Gastroesophageal sphincter (tissue), 4 donors: ENCODE measurements around the gene NAA10. TPM values are rescaled to one million over a fixed set of nuclear protein-coding genes. Genes with fewer than 3 reads are reported as not detected.
A peak's percentile ranks its signal among the peaks of the same experiment; 100 is the strongest.

Source experiments
- ATAC-seq: fragments of 150-250 bp; one replicate; pipeline ENCODE4 v1.9.1; 2016; ENCODE audit warnings: mild to moderate bottlenecking, moderate library complexity
- H3K27ac ChIP-seq, 4 donors: fragments of 200-600 bp; sonication (generic) in 3 of 4; 1 replicate in 3 of 4; 2 replicates in 1 of 4; pipeline ENCODE4 v1.5.1; 2016 to 2019
- H3K27me3 ChIP-seq: fragments of 200-600 bp; sonication (generic); one replicate; pipeline ENCODE4 v1.5.1; 2019
- H3K36me3 ChIP-seq, 2 donors: fragments of 200-600 bp; sonication (generic); one replicate each; pipeline ENCODE4 v1.5.1; 2019; ENCODE audit warnings: control low read depth in 1 of 2
- H3K4me1 ChIP-seq, 3 donors: fragments of 200-600 bp; sonication (generic); 1 replicate in 2 of 3; 2 replicates in 1 of 3; pipeline ENCODE4 v1.5.1; 2016 to 2019; ENCODE audit warnings: control low read depth in 2 of 3
- H3K4me3 ChIP-seq, 2 donors: fragments of 200-600 bp; sonication (generic); one replicate each; pipeline ENCODE4 v1.5.1; 2019; ENCODE audit warnings: mild to moderate bottlenecking in 1 of 2, moderate library complexity in 1 of 2
- H3K9me3 ChIP-seq, 3 donors: fragments of 200-600 bp; sonication (generic); one replicate each; pipeline ENCODE4 v1.5.1; 2017 to 2019; ENCODE audit warnings: control low read depth in 2 of 3
- CTCF ChIP-seq, 4 experiments: fragments of 200-600 bp in 2 of 4; fragments of 450-650 bp in 2 of 4; sonication (generic) in 1 of 4; IDR thresholded peaks; one replicate each; pipeline ENCODE4 v1.5.1; 2017 to 2019; ENCODE audit warnings: antibody characterized with exemption in 4 of 4, mild to moderate bottlenecking in 2 of 4, moderate library complexity in 2 of 4
- EP300 ChIP-seq: sonication (generic); formaldehyde crosslinking; IDR thresholded peaks from one replicate; pipeline ENCODE4 v1.6.1; 2017; ENCODE audit warnings: antibody characterized with exemption, mild to moderate bottlenecking
- POLR2A ChIP-seq, 2 donors: fragments of 450-650 bp; IDR thresholded peaks; one replicate each; pipeline ENCODE4 v1.6.1; 2017; ENCODE audit warnings: antibody characterized with exemption in 2 of 2, mild to moderate bottlenecking in 2 of 2, moderate library complexity in 1 of 2
- POLR2AphosphoS5 ChIP-seq: sonication (generic); formaldehyde crosslinking; IDR thresholded peaks from one replicate; pipeline ENCODE4 v1.6.1; 2017; ENCODE audit warnings: antibody characterized with exemption
- WGBS, 2 donors: methylation state at CpG; one replicate each; pipeline ENCODE4 v1.1.5; 2018; ENCODE audit warnings: low coverage in 1 of 2; 5-methylcytosine and 5-hydroxymethylcytosine counted together
- total RNA-seq, 4 donors: library from RNA; depleted of rRNA; stranded (reverse); fragments of >200 nt; gene quantifications; one replicate each; pipeline ENCODE4 v1.1.0, GENCODE V29; 2016

NAA10 gene
- total RNA-seq, 4 donors from 2014 or later = 68.3 to 103 (median 89.2) TPM

- H3K27ac ChIP-seq = no peak overlapping the region
These were observed 45.7 kb downstream of the NAA10 start for GRCh38 chrX:153889123-153889522.

GRCh38 chrX:153888344-153888743, 46.5 kb downstream of the NAA10 start:
- no peak for ATAC-seq
- H3K9me3 ChIP-seq = no peaks in the 10 kb centered on the region
- TF ChIP-seq EP300 (no peak), POLR2AphosphoS5 (no peak), POLR2A (IDR thresholded peaks at IDR 0.05) (no peak), CTCF (IDR thresholded peaks at IDR 0.05) (no peak)
- no peaks in the 10 kb centered on the region for H3K36me3 ChIP-seq
- peaks cover 0 to 16% (median 4%) of the 10 kb centered on the region in 3 donors for H3K4me1 ChIP-seq
- H3K27me3 ChIP-seq = peaks cover 38% of the 10 kb centered on the region
- 0 to 67% methylated on average over 1 to 5 of the region's 6 CpGs for WGBS, 2 donors
- no peak overlapping the region for H3K27ac ChIP-seq
- H3K4me3 ChIP-seq = no peak overlapping the region

More at GRCh38 chrX:153889123-153889522, 45.7 kb downstream of the NAA10 start:
- Histone ChIP-seq H3K36me3 (no peaks in the 10 kb centered on the region), H3K27me3 (peaks cover 30% of the 10 kb centered on the region), H3K4me1 (peaks cover 0 to 16% (median 4%) of the 10 kb centered on the region in 3 donors), H3K9me3 (no peaks in the 10 kb centered on the region), H3K4me3 (no peak overlapping the region)
- 82 to 86% methylated on average over 2 to 6 of the region's 6 CpGs for WGBS, 2 donors
- TF ChIP-seq CTCF (IDR thresholded peaks at IDR 0.05) (no peak), POLR2A (IDR thresholded peaks at IDR 0.05) (no peak), EP300 (no peak), POLR2AphosphoS5 (no peak)
- no peak for ATAC-seq

GRCh38 chrX:153887385-153887784, 47.5 kb downstream of the NAA10 start:
- TF ChIP-seq EP300 = no peak
- TF ChIP-seq CTCF (IDR thresholded peaks at IDR 0.05) = no peak
- TF ChIP-seq POLR2A (IDR thresholded peaks at IDR 0.05) = no peak
- TF ChIP-seq POLR2AphosphoS5 = no peak
- Histone ChIP-seq H3K36me3 (no peaks in the 10 kb centered on the region), H3K4me1 (peaks cover 0 to 16% (median 4%) of the 10 kb centered on the region in 3 donors), H3K9me3 (no peaks in the 10 kb centered on the region), H3K27ac (peak overlapping the region in 1 of 4 donors; percentile 73), H3K4me3 (no peak overlapping the region), H3K27me3 (peaks cover 47% of the 10 kb centered on the region)
- WGBS, 2 donors = 70 to 80% methylated on average over 1 to 2 of the region's 8 CpGs
- ATAC-seq = no peak

GRCh38 chrX:153886915-153887314, 47.9 kb downstream of the NAA10 start:
- WGBS, 2 donors = no CpG with 5 or more reads among the region's 13 CpGs
- H3K36me3 ChIP-seq = no peaks in the 10 kb centered on the region
- peaks cover 0 to 16% (median 4%) of the 10 kb centered on the region in 3 donors for H3K4me1 ChIP-seq
- H3K27me3 ChIP-seq = peaks cover 52% of the 10 kb centered on the region
- TF ChIP-seq CTCF (IDR thresholded peaks at IDR 0.05) = no peak
- no peak for TF ChIP-seq POLR2AphosphoS5
- TF ChIP-seq POLR2A (IDR thresholded peaks at IDR 0.05) = no peak
- TF ChIP-seq EP300 = no peak
- H3K9me3 ChIP-seq = no peaks in the 10 kb centered on the region
- H3K27ac ChIP-seq = peak overlapping the region in 2 of 4 donors; percentile 53 to 73
- no peak overlapping the region for H3K4me3 ChIP-seq
- ATAC-seq = no peak
